HG03354 (cell line): ENCODE measurements around the gene PPM1E.
"Not testable (repeated sequence)": the region's sequence is repeated elsewhere in the genome, so short reads cannot be mapped to it uniquely, and the experiment has no call there.

Source experiments
- ATAC-seq: cut with Tn5 transposase; IDR thresholded peaks from one replicate; pipeline ENCODE4 v1.9.1; 2021; ENCODE audit warnings: mild to moderate bottlenecking; ENCODE audit not compliant: unreplicated experiment, poor library complexity, severe bottlenecking

PPM1E gene

DNA sequence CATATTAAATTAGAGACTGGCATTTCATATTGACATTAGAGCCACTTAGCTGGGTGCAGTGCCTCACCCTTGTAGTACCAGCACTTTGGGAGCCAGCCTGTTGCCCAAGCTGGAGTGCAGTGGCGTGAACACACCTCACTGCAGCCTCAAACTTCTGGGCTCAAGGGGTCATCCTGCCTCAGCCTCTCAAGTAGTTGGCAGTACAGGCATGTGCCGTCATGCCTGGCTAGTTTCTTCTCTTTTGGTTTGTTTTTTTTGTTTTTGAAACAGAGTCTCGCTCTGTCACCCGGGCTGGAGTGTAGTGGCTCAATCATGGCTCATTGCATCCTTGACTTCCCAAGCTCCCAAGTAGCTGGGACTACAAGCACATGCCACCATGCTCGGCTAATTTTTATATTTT is 8.7 kb downstream of the PPM1E start:
- no peak for ATAC-seq

DNA sequence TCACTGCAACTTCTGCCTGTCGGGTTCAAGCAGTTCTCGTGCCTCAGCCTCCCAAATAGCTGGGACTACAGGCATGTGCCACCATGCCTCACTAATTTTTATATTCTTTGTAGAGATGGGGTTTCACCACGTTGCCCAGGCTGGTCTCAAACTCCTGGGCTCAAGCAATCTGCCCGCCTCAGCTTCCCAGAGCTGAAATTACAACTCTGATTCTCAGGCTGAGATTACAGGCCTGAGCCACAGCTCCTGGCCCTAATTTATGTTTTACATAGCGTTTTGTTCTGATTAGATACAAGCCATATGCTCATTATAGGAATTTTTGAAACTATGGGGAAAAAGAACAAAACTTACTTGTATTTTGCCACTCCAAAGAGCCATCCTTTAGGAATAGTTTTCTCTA is 22.8 kb downstream of the PPM1E start:
- not testable (repeated sequence) for ATAC-seq

DNA sequence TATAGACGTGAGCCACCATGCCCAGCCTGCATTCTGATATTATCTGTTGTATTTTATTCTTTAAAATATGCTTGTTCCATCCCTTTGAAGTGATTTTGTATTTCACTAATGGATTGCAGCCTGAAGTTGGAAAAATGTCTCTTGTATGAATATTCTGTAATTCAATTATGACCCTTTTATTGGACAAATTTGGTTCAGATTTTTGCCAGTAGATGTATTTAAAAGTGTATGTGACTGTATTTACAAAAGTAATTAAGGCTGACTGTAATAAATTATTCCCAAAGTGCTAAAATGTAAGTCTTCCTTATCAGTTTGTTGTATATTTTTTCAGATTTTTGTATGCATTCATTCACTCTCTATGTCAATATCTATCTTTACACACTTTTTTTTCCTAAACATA is 23.8 kb downstream of the PPM1E start:
- ATAC-seq, result no peak

DNA sequence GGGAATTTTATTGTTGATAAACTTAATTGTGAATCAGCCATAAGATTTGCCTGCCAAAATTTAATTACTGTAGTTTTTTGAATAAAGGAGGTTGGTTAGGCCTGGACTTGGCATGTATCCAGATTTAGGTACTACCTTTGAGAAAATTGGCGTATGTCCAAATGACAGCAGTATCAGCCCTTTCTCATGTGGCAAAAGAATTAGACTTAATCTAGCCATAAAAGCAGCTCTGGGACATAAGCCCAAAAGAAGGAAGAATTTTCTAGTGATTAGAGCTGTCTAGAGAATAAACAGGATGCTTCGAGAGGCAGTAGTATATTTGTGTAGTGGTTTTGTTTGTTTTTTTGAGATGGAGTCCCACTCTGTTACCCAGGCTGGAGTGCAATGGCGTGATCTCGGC is 27.7 kb downstream of the PPM1E start:
- ATAC-seq, result no peak

DNA sequence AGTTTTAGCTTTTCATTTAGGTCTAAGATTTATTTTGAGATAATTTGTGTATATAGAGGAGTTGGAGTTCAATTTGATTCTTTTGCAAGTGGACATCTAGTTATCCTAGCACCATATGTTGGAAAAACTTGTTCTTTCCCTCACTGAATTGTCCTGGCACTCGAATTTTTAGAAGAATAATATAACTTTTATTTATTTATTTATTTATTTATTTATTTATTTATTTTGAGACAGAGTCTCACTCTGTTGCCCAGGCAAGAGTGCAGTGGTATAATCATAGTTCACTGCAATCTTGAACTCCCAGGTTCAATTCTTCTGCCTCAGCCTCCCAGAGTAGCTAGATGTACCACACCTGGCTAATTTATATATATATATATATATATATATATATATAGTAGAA is 29.4 kb downstream of the PPM1E start:
- no peak for ATAC-seq

DNA sequence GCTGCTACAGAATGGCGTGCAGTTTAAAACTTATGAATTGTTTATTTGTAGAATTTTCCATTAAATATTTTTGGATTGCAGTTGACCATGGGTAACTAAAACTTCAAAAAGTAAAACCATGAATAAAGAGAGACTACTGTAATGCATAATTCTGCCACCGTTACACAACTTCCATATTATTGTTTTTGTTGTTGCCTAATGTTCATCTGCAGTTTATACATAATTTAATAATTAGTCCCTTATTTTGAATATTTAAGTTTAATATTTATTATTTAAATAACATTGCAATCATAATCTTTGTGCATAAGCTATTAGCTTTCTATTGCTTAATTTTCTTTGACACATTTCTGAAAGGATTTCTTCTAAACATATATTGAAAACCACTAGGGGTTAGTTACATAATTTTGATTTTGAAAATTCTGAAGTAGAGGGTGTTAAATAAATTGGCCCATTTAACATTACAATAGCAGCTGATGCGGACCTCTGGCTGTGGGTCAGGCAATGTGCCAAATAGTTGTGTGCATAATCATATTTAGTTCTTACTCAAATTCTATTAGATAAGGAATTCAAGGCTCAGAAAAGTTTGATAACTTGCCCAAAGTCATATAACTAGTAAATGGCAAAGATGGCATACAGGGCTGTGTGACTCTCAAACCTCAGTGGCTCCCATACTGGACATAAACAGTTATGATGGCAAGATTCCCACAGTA is 31.1 kb downstream of the PPM1E start:
- ATAC-seq, result no peak

DNA sequence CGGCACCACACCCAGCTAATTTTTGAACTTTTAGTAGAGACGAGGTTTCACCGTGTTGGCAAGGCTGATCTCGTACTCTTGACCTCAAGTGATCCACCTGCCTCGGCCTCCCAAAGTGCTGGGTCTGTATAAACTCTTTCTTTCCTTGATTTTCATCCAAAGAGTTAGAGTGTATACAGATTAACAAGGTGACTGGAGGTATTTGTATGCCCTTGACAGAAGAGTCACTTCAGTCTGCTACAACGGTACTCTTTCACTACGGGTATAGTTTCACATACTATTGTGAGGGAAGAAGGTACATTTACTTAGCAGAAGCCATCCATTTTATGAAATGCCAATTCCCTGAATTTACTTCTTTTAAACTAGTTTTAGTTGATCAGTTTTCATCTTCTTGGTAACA is 32.5 kb downstream of the PPM1E start:
- ATAC-seq, result no peak

DNA sequence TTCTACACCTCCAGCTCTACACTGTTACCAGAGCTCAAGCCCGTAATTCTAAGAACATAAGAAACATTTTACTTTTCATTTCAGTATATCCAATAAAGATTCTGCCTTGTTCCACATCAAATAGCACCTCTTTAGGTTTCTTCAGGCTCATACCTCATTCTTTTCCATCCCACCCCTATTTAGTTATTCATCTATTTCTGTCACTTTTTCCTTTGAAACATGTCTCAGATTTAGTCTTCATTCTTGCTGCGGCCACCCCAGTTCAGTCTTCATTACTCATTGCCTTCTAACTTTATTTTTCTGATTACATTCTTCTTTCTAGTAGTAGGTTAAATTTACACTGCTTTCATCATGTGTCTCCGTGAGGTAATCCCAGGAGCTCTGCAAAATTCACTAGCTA is 33.5 kb downstream of the PPM1E start:
- no peak for ATAC-seq

DNA sequence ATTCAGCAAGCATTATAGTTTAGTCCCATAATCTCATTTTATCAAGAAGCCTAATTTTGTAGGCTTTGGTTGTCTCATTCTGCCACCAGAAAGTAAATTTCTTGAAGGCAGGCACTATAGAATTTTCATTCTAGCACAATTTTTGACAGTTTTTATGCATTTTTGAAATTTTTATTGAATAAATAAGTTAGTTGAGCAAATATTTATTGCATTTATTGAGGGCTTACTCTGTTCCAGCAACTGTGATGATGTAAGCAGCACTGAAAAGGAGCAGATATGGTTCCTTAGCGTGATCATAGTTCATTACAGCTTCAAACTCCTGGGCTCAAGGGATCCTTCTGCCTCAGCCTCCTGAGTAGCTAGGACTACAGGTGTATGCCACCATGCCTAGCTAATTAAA is 34.2 kb downstream of the PPM1E start:
- no peak for ATAC-seq

DNA sequence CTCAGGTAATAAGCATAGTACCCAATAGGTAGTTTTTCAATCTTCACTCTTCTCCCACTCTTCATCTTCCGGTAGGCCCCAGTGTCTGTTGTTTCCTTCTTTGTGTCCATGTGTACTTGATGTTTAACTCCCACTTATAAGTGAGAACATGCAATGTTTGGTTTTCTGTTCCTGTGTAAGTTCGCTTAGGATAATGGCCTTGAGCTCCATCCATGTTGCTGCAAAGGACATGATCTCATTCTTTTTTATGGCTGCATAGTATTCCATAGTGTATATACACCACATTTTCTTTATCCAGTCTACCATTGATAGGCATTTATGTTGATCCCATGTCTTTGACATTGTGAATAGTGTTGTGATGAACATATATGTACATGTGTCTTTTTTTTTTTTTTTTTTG is 38.9 kb downstream of the PPM1E start:
- not testable (repeated sequence) for ATAC-seq

DNA sequence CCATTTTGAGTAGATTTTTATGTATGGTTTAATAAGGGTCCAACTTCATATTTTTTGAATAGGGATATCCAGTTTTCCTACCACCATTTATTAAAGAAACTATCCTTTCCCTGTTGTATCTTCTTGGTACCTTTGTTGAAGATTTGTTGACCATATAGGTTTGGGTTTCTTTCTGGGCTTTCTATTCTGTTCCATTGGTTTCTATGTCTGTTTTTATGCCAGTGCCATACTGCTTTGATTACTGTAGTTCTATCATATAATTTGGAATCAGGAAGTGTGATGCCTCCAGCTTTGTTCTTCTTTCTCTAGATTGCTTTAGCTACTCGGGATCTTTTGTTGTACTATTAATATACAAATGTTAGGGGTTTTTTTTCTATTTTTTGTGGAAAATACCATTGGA is 46.5 kb downstream of the PPM1E start:
- ATAC-seq, result no peak

DNA sequence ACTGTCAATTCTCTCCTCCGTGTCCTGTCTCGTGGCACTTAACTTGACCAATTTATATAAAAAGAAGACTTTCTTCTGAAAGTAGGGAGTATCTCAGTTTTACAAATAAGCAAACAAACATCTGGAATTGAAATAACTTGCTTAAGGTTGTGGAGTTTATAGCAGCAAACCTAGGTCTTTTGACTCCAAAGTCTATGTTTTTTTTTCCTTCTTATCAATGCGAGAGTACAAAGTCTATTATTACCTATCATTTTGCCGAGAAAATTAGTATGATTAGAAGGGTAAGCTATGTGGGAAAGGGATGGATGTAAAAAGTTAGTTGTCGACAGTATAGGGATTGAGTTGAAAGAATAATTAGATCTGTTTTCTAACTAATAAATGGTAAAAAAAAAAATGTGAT is 50.4 kb downstream of the PPM1E start:
- ATAC-seq, result no peak

DNA sequence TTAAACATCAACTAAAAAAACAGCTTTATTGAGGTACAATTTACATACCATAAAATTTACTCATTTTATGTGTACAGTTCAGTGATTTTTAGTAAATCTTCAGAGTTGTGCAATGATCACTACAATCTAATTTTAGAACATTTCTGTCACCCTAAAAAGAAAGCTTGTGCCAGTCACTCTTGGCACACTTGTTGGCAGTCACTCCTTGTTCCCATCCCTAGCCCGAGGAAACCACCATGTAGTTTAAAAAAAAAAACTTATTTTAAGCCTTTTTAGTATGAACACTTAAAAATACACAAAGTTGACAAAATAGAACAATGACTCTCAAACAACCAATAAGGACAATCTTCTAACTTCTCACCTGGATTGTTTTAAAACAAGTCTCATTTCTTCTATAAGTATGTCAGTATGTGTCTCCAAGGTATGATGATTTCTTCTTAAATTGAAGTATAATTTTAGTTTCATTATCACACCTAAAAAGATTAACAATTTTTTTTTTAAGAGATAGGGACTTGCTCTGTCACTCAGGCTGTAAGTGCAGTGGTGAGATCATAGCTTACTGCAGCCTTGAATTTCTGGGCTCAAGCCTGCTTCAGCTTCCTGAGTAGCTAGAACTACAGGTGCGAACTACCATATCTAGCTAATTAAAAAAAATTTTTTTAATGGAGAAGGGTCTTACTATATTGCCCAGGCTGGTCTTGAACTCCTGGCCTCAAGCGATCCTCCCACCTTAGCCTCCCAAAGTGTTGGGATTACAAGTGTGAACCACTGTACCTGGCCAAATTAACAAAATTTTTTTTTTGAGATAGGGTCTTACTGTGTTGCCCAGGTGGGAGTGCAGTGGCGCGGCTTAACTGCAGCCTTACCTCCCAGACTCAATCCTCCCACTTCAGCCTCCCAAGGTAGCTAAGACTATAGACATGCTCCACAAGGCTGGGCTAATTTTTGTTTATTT is 53.2 kb downstream of the PPM1E start:
- no peak for ATAC-seq

DNA sequence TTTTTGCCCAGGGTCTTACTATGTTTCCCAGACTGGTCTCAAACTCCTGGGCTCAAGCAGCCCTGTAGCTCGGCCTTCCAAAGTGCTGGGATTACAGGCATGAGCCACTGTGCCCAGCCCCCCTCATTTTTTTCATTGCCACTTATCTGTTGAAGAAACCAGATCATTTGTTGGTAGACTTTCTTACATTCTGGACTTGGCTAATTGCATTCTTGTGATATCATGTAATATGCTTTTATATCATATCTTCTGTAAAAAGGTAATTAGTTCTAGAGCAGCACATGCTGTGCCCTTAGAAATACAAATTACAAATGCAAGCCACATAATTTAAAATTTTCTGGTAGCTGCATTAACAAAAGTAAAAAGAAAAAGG is 53.9 kb downstream of the PPM1E start:
- no peak for ATAC-seq

DNA sequence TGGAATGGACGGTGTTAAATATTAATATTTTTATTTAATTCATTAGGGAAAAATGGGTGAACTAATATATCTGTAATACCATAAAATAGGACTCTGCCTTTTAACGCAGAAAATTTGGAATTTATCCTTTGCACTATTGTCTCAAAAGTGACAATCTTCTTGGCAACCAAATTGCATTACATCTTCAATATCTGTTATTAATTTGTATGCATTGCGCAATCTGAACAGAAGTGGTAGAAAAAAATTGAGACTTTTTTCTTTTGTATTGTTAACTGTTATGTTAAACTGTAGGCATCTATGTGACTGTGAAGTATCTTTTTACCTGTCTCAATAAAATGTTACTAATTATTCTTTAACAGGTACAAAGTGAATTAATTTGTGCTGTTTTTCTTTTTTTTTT is 55.6 kb downstream of the PPM1E start:
- no peak for ATAC-seq

DNA sequence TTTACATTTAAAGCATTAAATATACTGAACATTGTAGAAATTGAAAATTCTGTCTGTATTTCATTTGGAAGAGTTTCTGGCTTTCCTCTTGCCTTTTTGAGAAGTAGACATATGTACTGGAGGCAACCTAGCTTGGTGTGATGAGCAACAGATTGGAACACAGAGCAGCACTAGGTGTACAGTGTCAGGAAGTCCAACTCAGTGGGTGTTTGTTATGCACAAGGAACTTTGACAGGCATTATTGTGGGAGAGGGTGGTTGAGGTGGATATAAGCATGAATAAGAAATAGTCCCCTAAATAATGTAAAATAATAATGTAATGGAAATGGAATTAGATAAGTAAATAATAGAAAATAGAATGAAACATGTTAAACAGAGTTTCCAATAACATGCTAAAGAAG is 58.1 kb downstream of the PPM1E start:
- no peak for ATAC-seq

DNA sequence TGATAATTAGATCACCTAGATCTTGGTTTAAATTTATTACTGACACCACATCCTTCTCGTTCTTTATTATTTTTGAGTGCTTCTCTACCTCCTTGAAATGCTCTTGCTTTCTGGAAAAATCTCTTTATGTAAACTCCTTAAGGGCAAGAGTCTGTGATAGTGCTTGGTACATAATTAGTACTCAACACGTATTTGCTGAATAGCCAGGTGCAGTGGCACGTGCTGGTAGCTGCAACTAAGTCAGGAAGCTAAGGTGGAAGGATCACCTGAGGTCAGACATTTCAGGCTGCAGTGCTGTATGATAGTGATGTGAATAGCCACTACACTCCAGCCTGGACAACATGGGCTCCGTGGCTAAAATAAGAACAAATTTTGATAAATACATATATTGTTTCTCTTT is 63.0 kb downstream of the PPM1E start:
- ATAC-seq, result no peak

DNA sequence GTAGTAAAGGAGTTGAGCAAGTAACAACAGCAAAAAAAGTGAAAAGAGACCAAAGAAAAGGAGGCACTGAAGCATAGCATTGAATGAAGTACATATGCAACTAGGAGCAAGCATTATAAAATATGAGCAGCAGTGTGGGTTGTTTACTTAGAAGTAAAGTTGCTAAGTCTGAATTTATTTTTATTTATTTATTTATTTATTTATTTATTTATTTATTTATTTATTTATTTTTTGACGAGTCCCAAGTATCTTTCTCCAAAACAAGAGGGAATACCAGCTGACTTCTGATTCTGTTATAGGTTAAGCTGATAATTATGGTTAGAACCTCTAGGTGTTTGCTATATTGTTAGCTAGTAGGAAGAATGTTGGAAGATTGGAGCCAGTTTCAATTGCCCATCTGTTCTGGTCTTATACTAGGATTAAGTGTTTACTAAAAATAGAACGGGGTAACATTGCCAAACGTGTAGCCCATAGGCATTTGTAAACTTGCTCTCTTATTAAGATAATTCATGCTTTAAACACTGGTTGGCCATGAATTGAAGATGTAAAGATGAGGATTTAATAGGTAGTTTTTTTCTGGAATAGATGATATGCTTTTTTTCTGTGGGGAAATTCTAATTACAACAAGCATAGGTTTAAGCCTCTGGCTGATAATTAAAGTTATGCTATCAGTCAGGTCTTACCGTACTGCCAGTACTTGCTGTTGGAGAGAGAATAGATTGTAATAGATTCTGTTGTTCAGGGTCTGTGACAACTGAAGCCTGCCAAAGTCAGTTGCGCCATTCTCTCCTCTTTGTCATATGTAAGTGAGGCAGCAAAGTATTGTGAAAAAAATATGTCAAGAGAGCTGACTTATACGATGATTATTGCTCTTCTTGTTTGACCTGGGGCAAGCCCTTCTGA is 66.7 kb downstream of the PPM1E start:
- no peak for ATAC-seq

DNA sequence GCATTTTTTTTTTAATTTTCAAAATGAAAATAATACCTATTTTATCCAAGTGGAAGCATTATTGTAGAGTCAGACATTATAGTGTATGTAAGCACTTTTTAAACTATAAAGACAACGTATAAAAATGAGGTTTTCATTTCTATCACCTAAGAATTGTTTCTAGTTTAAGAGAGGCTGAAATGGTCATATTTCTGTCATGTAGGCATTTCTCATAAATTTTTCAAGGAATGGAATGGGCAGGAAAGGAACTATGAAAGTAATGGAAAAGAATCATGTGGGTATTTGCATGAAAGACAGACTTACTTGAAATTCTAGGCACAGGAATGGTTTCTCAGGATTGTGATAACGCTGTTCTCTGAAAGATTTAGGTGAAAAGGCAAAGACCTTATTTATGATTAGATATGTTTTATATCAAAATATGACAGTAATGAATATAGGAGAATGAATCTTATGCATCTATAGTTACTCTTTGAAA is 67.4 kb downstream of the PPM1E start:
- ATAC-seq, result no peak

DNA sequence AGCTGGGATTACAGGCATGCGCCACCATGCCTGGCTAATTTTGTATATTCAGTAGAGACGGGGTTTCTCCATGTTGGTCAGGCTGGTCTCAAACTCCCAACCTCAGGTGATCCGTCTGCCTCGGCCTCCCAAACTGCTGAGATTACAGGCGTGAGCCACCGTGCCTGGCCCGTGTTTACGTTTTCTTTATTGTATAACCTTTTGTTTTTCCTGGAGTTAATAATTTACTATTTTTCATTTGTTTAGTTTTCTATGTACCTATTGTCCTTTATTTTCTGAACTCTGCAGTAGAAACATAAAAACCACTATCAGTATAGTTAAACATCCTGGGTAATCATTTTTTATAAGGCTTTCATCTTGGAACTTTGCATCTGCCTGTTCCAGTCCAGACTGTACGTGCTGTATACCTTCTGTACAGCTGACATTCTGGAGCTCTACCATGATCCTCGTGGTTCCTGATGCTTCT is 73.6 kb downstream of the PPM1E start:
- no peak for ATAC-seq
